Activated T-cell treated with anti-CD3 and anti-CD28 coated beads, Interleukin-2, amount 50 U/mL, for 72 hours (primary cell): ENCODE results near the gene DUSP5. TPM values are rescaled to one million over a fixed set of nuclear protein-coding genes. Genes with fewer than 3 reads are reported as not detected.

Experiments
- ATAC-seq, 2 donors: fragments of 150-1000 bp; cut with Tn5 transposase; replicated peaks in 1 of 2; 2 replicates each; pipeline ENCODE4 v1.10.0; 2021; ENCODE audit warnings: moderate library complexity in 2 of 2, mild to moderate bottlenecking in 1 of 2
- DNase-seq, 2 donors: peaks; one replicate each; pipeline ENCODE4 v3.0.0; 2021 to 2022; ENCODE audit warnings: mixed read lengths in 1 of 2
- H3K27ac Mint-ChIP-seq: one replicate; pipeline ENCODE4 v1.8.0; 2022; ENCODE audit warnings: mild to moderate bottlenecking, moderate library complexity, mixed read lengths
- H3K27me3 Mint-ChIP-seq: one replicate; pipeline ENCODE4 v1.8.0; 2022; ENCODE audit warnings: low read depth, mixed read lengths
- H3K36me3 Mint-ChIP-seq, 2 donors: one replicate each; pipeline ENCODE4 v1.8.0; 2022; ENCODE audit warnings: mixed read lengths in 2 of 2, mild to moderate bottlenecking in 1 of 2; ENCODE audit not compliant: insufficient read depth in 2 of 2
- H3K4me1 Mint-ChIP-seq: one replicate; pipeline ENCODE4 v1.8.0; 2022; ENCODE audit warnings: low read depth, mixed read lengths
- H3K4me3 Mint-ChIP-seq, 2 donors: one replicate each; pipeline ENCODE4 v1.8.0; 2022; ENCODE audit warnings: mild to moderate bottlenecking in 2 of 2, mixed read lengths in 2 of 2, moderate library complexity in 2 of 2
- H3K9me3 Mint-ChIP-seq, 2 donors: one replicate each; pipeline ENCODE4 v1.8.0; 2022; ENCODE audit warnings: mixed read lengths in 2 of 2
- total RNA-seq, 2 donors: library from RNA; stranded (reverse); gene quantifications; one replicate each; pipeline ENCODE4 v1.2.3, GENCODE V29; 2022

The DUSP5 gene
- total RNA-seq, 2 donors from 2014 or later = 122 to 242 TPM

DNA sequence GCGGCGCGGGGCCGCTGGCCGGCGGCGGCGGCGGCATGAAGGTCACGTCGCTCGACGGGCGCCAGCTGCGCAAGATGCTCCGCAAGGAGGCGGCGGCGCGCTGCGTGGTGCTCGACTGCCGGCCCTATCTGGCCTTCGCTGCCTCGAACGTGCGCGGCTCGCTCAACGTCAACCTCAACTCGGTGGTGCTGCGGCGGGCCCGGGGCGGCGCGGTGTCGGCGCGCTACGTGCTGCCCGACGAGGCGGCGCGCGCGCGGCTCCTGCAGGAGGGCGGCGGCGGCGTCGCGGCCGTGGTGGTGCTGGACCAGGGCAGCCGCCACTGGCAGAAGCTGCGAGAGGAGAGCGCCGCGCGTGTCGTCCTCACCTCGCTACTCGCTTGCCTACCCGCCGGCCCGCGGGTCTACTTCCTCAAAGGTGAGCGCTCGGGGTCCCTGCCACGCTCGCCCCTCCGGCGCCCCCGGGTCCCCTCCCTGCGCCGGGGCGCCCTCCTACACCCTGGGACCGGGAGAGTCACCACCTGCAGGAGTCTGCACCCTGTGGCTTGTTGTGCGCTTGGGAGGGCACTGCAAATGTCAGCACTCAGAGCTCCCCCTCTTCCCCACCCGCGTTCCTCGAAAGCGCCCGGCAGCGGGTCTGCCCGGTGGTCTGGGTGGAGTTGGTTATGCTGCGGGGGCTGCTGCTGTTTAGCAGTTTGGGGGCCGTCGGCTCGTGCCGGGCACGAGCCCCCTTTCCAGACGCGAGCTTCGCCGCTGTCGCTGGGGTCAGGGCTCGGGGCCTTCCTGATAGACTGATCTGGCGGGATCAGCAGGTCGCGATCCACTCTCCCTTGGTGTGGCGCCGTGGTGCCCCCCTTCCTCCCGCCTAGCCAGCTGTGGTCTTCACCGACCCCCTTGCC is 627 bp downstream of the DUSP5 start:
- Mint-ChIP-seq H3K36me3 (peaks cover 41 to 48% of the 10 kb centered on the region in 2 donors), H3K27me3 (no peaks in the 10 kb centered on the region), H3K4me1 (peaks cover 71% of the 10 kb centered on the region), H3K27ac (peak overlapping the region; percentile 100), H3K4me3 (peak overlapping the region; percentile 98 to 100), H3K9me3 (no peaks in the 10 kb centered on the region)
- ATAC-seq (peak; percentile 29 to 50), DNase-seq (peak; percentile 68 to 79)

DNA sequence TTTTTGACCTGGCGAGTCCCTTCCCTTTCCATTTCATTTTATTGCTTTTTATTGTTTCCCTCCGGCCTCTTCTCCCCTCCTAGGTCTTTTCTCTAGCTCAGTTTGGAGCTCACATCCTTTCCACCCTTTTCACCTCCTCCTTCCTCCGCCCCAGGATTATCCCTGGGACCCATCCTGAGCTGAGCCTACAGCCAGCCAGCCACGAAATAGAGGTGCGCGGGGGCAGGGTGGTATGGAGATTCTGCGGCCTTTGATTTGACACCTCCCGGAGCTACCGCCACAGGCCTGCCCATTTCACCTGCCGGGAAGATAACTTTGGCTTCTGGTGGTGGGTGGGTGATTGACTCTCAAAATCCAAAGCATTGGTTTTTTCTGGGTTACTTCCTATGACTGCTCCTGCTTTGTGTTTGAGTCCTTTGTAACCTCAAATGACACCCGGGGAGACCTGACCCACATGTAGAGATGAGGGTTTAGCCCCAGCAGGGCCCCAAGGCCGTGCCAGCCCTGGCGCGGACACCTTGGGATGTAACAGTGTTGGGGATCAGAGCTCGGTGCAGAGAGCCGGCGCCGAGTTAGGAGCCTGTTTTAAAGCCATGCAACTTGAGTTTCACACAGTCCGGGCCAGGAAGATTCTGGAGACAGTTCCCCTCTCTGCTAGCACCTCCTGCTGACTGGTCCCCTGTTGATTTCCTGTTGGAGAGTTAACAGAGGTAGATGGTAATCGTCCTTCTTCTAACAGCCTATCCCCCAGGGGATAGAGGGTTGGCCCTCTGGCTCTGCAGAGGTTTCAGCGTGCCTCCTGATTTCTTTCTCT is 1.5 kb downstream of the DUSP5 start:
- Mint-ChIP-seq H3K36me3 (peaks cover 39 to 46% of the 10 kb centered on the region in 2 donors), H3K9me3 (no peaks in the 10 kb centered on the region), H3K4me3 (peak overlapping the region; percentile 98 to 100), H3K4me1 (peaks cover 74% of the 10 kb centered on the region), H3K27ac (peak overlapping the region; percentile 100), H3K27me3 (no peaks in the 10 kb centered on the region)
- DNase-seq (peak; percentile 51 to 58), ATAC-seq (peak in 1 of 2 donors; percentile 8)

DNA sequence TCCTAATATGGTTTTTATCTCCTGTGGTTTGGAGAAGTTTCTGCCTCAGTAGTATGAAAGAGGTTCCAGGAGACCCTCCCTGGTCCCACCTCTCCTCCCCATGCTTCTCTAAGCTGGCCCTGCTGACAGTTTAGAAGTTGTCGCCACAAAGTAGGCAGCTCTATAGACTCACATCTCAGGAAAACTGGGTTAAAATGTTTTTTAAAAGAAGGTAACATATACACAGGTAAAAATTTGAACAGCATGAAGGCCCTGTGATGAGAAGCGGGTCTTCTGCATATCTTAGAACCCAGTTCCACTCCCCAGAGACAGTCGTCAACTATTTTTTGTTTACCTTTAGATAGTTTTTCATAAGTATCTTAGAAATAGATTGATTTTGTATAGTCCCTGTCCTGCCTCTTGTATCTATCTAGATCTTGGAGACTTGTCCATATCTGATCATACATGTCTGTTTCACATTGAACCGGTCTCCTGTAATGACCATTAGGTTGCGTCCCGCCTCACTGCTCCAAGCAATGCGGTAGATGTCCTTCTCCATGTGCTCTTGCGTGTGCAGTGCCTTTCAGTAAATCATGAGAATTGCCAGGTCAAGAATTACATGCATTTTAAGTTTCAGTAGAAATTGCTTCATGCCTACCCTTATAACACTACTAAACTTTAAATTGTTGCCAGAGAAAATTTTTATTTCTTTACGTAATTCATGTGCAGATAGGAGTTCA is 2.2 kb downstream of the DUSP5 start:
- Mint-ChIP-seq H3K9me3 (no peaks in the 10 kb centered on the region), H3K4me3 (peak overlapping the region; percentile 98 to 100), H3K27me3 (no peaks in the 10 kb centered on the region), H3K36me3 (peaks cover 45 to 50% of the 10 kb centered on the region in 2 donors), H3K4me1 (peaks cover 78% of the 10 kb centered on the region), H3K27ac (peak overlapping the region; percentile 100)
- ATAC-seq (no peak), DNase-seq (no peak)

GRCh38 chr10:110500515-110500905 is 2.8 kb downstream of the DUSP5 start:
- Mint-ChIP-seq H3K36me3 (peaks cover 47 to 53% of the 10 kb centered on the region in 2 donors), H3K27me3 (no peaks in the 10 kb centered on the region), H3K4me3 (peak overlapping the region; percentile 98 to 100), H3K4me1 (peaks cover 82% of the 10 kb centered on the region), H3K9me3 (no peaks in the 10 kb centered on the region), H3K27ac (peak overlapping the region; percentile 100)
- DNase-seq (no peak), ATAC-seq (no peak)

DNA sequence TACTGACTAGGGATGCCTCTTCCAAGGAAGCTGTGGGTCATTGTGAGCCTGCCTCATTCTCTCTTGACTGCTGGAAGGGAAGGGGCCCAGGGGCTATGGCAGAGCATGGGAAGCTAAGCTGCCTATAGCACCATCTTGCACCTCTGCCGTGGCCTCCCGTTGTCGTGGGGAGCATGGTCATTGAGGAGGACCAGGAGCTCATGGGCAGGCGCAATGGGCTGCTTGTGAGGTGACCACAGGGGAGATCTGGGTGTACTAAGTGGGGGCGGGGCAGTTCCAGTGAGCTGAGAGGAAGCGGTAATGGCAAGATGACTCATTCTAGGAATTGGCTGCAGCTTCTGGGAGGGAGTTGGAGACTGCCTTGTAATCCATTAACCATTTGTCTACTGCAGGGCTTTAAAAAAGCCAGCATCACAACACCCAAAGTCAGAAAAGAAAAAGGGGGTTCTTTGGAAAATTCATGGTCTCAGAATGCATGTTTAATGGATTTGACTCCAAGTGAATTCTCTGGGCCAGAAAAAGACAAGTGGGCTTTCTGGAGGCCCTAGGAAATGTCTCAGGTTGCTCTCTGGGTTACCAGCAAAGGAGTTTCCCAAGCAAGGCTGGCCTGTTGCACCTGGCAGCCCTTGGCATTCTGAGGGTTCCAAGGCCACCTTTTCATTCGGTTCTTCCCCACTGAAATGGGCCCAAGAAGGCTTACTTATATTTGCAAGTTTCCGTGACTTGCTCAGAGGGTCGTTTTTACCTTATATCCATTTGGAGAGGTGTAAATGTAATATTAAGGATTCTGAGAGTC is 3.6 kb downstream of the DUSP5 start:
- Mint-ChIP-seq H3K36me3 (peaks cover 47 to 51% of the 10 kb centered on the region in 2 donors), H3K4me1 (peaks cover 82% of the 10 kb centered on the region), H3K4me3 (peak overlapping the region; percentile 98 to 100), H3K9me3 (no peaks in the 10 kb centered on the region), H3K27ac (peak overlapping the region; percentile 100), H3K27me3 (no peaks in the 10 kb centered on the region)
- peak; percentile 2 to 31 for ATAC-seq
- peak; percentile 80 to 85 for DNase-seq

- ATAC-seq (no peak), DNase-seq (no peak)
- H3K9me3 Mint-ChIP-seq = no peaks in the 10 kb centered on the region
- peaks cover 83% of the 10 kb centered on the region for H3K4me1 Mint-ChIP-seq
- H3K36me3 Mint-ChIP-seq = peaks cover 48 to 58% of the 10 kb centered on the region in 2 donors
- peak overlapping the region; percentile 98 to 100 for H3K4me3 Mint-ChIP-seq
- peak overlapping the region; percentile 100 for H3K27ac Mint-ChIP-seq
- no peaks in the 10 kb centered on the region for H3K27me3 Mint-ChIP-seq
Observed at GRCh38 chr10:110502072-110502845, 4.6 kb downstream of the DUSP5 start.

DNA sequence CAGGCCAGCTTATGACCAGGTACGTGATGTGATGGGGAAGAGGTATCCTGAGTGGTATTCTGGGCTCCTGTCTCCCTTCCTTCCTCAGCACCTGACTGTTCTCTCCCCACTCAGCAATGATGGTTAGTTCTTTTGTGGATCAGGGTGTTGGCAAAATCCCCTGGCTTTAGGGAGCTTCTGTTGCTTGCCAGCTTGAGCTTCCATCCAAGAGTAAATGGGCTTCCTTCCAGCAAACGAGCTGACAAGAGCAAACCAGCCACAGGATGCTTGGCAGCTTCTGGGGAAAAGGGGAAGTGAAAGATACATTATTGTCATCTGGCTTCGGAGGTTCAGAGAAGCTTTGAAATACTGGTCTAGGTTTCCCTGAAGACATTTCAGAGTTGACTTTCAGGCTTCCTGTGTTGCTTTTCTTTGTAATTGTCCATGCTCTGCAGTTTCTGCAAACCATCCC is 5.2 kb downstream of the DUSP5 start:
- H3K9me3 Mint-ChIP-seq = no peaks in the 10 kb centered on the region

GRCh38 chr10:110503528-110504110 is 5.9 kb downstream of the DUSP5 start:
- DNase-seq (no peak), ATAC-seq (peak in 1 of 2 donors; percentile 12)
- Mint-ChIP-seq H3K4me1 (peaks cover 94% of the 10 kb centered on the region), H3K36me3 (peaks cover 53 to 69% of the 10 kb centered on the region in 2 donors), H3K4me3 (peak overlapping the region; percentile 98 to 100), H3K27ac (peak overlapping the region; percentile 100), H3K9me3 (no peaks in the 10 kb centered on the region), H3K27me3 (no peaks in the 10 kb centered on the region)

More for the DNA sequence above, 5.2 kb downstream of the DUSP5 start:
- ATAC-seq = peak; percentile 1 to 8
- peaks cover 86% of the 10 kb centered on the region for H3K4me1 Mint-ChIP-seq
- no peaks in the 10 kb centered on the region for H3K27me3 Mint-ChIP-seq
- H3K36me3 Mint-ChIP-seq = peaks cover 49 to 64% of the 10 kb centered on the region in 2 donors
- H3K4me3 Mint-ChIP-seq = peak overlapping the region; percentile 98 to 100
- H3K27ac Mint-ChIP-seq = peak overlapping the region; percentile 100
- DNase-seq = peak in 1 of 2 donors; percentile 31

DNA sequence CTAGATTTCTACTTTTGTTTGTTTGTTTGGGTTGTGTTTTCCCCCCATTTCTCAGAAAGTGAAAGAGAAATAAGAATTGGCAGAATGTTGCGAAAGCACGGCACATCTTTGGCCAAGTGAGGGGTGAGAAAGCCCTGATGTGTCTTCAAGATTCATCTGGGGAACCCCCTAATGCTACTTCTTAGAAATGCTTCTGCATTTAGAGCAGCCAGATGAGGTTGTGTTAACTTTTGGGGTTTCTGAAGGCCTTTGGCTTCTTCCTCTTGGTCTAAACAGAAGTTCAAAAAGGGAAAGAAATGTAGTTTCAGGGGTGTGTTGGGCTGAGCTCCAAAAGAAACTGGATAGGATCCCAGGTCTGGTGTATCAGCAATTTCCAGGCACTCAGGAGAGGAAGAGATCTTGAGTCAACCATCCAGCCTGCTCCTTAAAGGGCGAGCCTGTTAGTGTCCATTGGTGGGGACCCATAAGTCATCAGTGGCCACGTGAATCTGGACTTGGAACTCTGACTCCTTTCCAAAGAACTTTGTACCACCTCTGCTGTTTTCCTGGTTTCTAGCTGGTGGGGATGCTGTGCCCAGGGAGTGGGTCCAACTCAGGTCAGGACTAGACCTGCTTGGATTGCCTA is 6.5 kb downstream of the DUSP5 start:
- Mint-ChIP-seq H3K9me3 (no peaks in the 10 kb centered on the region), H3K36me3 (peaks cover 51 to 69% of the 10 kb centered on the region in 2 donors), H3K4me3 (peak overlapping the region; percentile 98 to 100), H3K4me1 (peaks cover 95% of the 10 kb centered on the region), H3K27me3 (no peaks in the 10 kb centered on the region), H3K27ac (peak overlapping the region; percentile 100)
- DNase-seq = peak; percentile 65 to 77
- ATAC-seq = peak; percentile 67 to 80

GRCh38 chr10:110505130-110505770 is 7.5 kb downstream of the DUSP5 start:
- no peaks in the 10 kb centered on the region for H3K27me3 Mint-ChIP-seq
- no peaks in the 10 kb centered on the region for H3K9me3 Mint-ChIP-seq
- peaks cover 90% of the 10 kb centered on the region for H3K4me1 Mint-ChIP-seq
- ATAC-seq = no peak
- peaks cover 47 to 63% of the 10 kb centered on the region in 2 donors for H3K36me3 Mint-ChIP-seq
- no peak for DNase-seq
- peak overlapping the region; percentile 100 for H3K27ac Mint-ChIP-seq
- peak overlapping the region; percentile 98 to 100 for H3K4me3 Mint-ChIP-seq
